ENCODE data around the gene ADAD1.
"Not testable (repeated sequence)": the region's sequence is repeated elsewhere in the genome, so short reads cannot be mapped to it uniquely, and the experiment has no call there.

The ADAD1 gene

GRCh38 chr4:122378711-122379110 lies at the start of gene ADAD1:
ADAD1 (plus strand) TSS chr4:122379011; CDS start chr4:122380070, 1,059 bp downstream.
- DNase-seq (ENCODE audit: extremely low spot score, insufficient read length, low read depth): no peak
- no peak for FAIRE-seq

- DNase-seq (ENCODE audit: extremely low spot score, insufficient read length, low read depth) (no peak), FAIRE-seq (no peak)
Measured at GRCh38 chr4:122329876-122330565, 48.8 kb upstream of the ADAD1 start.

DNA sequence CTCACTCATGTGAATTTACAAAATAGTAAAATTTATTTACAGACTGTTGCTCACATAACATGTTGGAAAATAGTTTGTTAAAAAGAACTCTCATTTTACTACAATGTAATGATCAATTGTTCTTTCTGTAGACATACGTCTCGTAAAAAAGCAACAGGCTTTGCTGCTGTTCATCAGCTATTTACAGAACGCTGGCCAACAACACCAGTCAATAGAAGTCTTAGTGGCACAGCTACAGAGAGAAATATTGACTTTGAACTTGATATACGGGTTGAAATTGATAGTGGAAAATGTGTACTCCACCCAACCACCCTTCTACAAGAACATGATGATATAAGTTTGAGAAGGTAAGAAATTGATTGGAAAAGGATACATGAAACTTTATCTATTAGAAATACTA lies 47.6 kb upstream of the ADAD1 start:
- FAIRE-seq (no peak), DNase-seq (ENCODE audit: extremely low spot score, insufficient read length, low read depth) (no peak)

- FAIRE-seq (no peak), DNase-seq (ENCODE audit: extremely low spot score, insufficient read length, low read depth) (no peak)
Measured at GRCh38 chr4:122334828-122335227, 44.0 kb upstream of the ADAD1 start.

GRCh38 chr4:122341886-122342285 lies 36.9 kb upstream of the ADAD1 start:
- FAIRE-seq (no peak), DNase-seq (ENCODE audit: extremely low spot score, insufficient read length, low read depth) (no peak)

DNA sequence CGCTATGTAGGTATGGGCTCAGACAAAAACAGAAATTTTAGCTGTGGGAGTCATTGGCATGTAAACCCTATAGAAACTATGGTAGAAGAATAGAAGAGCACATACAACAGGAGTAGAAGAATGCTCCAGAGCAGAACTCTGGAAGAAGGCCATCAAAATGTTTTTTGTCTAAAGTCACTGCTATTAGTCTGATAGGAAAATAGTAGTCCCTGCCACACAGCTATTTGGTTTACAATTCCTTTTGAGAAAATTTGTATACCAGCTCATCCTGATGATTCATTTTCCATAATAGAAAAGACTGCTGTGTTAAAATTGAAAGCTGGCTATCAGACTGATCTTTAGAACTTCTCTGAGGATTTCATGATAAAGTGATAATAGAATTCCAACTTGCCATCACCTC lies 32.8 kb upstream of the ADAD1 start:
- no peak for DNase-seq (ENCODE audit: extremely low spot score, insufficient read length, low read depth)
- FAIRE-seq: no peak

- no peak for FAIRE-seq
Measured at GRCh38 chr4:122346503-122346902, 32.3 kb upstream of the ADAD1 start.

DNA sequence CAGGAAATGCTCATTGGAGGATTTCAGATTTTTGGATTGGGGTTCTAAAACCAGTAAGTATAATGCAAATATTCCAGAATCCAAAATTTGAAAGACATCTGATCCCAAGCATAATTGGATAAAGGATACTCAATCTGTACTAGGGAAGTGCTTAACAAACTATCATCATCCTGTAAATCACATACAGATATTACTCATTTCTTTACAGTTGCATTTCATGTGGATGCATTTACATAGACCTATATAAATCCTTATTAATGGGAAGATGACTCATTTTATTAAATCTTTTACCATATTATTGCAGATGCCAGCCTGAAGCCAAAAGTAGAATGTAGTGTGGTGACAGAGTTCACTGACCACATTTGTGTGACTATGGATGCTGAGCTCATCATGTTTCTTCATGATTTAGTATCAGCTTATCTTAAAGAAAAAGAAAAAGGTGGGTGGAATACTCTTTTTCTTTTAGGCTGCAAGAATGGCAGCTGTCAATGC lies 22.4 kb upstream of the ADAD1 start:
- no peak for FAIRE-seq
- DNase-seq (ENCODE audit: extremely low spot score, insufficient read length, low read depth): no peak

More at GRCh38 chr4:122346503-122346902, 32.3 kb upstream of the ADAD1 start:
- no peak for DNase-seq (ENCODE audit: extremely low spot score, insufficient read length, low read depth)

DNA sequence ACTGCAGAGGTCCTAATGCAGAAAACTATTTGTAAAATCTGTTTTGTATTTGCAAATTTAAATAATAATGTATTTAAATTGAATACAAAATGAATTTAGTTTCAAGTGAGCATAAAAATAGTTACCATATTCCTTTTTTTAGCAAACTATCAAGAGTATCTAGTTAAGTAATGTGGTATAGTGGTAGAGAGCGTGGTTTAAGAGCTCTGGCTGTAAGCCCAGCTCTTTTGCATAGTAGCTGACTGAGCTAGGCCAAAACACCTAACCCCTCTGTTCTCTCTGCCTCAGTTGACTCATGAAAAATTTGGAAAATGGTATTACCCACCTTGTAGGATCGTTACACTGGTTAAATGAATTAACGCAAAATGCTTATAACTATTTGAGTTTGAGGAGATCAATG lies 18.1 kb upstream of the ADAD1 start:
- DNase-seq (ENCODE audit: extremely low spot score, insufficient read length, low read depth) (no peak), FAIRE-seq (no peak)

- no peak for FAIRE-seq
- no peak for DNase-seq (ENCODE audit: extremely low spot score, insufficient read length, low read depth)
Measured at GRCh38 chr4:122364700-122365404, 14.0 kb upstream of the ADAD1 start.

GRCh38 chr4:122368786-122369185 lies 10.0 kb upstream of the ADAD1 start:
- DNase-seq (ENCODE audit: extremely low spot score, insufficient read length, low read depth); FAIRE-seq: not testable (repeated sequence)

GRCh38 chr4:122377352-122377751 lies 1.5 kb upstream of the ADAD1 start:
- FAIRE-seq: no peak
- no peak for DNase-seq (ENCODE audit: extremely low spot score, insufficient read length, low read depth)

GRCh38 chr4:122379239-122379638 lies 428 bp downstream of the ADAD1 start:
- no peak for DNase-seq (ENCODE audit: extremely low spot score, insufficient read length, low read depth)
- FAIRE-seq: no peak

DNA sequence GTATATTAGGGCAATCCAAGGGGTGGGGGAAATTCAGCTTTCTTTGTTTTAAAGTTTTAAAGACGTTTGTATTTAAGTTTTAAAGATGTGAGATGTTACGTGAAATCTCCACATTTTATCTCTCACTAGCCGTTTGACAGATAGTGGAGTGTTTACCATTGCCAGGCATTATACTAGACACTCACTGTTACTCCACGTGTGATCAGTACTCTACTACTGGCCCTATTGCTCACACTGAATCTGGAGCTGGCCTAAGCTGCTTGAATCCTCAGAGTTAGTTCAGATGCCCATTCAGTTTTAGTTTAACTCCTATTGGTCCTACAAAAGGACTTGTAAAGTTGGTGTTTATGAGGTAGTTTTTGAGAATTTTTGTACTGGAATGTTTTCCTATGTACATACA lies 4.5 kb downstream of the ADAD1 start:
- no peak for DNase-seq (ENCODE audit: extremely low spot score, insufficient read length, low read depth)
- FAIRE-seq: no peak

- DNase-seq (ENCODE audit: extremely low spot score, insufficient read length, low read depth) (no peak), FAIRE-seq (no peak)
Measured at GRCh38 chr4:122384245-122384644, 5.4 kb downstream of the ADAD1 start.

- DNase-seq (ENCODE audit: extremely low spot score, insufficient read length, low read depth) (no peak), FAIRE-seq (no peak)
Measured at GRCh38 chr4:122393276-122393675, 14.5 kb downstream of the ADAD1 start.

DNA sequence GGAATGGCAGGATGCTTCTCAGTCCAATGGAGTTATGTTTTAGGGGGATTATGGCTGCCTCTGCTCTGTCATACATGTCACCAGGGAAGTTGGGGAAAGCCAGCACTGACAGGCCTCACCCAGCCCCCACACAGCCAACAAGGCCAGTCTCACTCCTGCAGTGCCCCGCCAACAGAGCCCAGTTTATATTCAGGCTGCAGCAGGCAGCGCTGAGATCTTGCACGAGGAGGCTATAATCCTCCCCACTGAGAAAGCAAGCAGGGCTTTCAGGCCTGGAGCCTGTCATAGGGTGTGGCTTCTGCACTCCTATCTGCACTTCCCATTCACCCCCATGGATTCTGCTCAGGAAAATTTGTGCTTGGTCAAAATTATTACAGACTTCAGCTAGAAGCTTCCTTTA lies 25.1 kb downstream of the ADAD1 start:
- FAIRE-seq: no peak
- no peak for DNase-seq (ENCODE audit: extremely low spot score, insufficient read length, low read depth)

DNA sequence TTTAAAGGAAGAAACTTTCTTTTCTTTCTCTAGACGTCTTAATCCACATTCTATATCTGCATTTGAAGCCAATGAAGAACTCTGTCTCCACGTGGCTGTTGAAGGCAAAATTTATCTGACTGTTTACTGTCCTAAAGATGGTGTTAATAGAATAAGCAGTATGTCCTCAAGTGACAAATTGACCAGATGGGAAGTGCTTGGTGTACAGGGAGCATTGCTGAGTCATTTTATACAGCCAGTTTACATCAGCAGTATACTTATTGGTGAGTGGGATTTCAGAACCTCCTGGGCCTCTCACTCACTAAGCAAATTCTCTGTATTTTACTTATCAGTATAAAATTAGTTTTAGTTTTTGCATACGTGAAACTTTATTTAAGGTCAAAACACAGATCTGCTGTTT lies 33.7 kb downstream of the ADAD1 start:
- FAIRE-seq (no peak), DNase-seq (ENCODE audit: extremely low spot score, insufficient read length, low read depth) (no peak)

GRCh38 chr4:122423246-122423645 lies 44.4 kb downstream of the ADAD1 start:
- DNase-seq (ENCODE audit: extremely low spot score, insufficient read length, low read depth) (no peak), FAIRE-seq (no peak)

GRCh38 chr4:122431351-122431750 lies 52.5 kb downstream of the ADAD1 start:
- DNase-seq (ENCODE audit: extremely low spot score, insufficient read length, low read depth) (no peak), FAIRE-seq (no peak)

GRCh38 chr4:122434285-122434684 lies 55.5 kb downstream of the ADAD1 start:
- FAIRE-seq (no peak), DNase-seq (ENCODE audit: extremely low spot score, insufficient read length, low read depth) (no peak)

DNA sequence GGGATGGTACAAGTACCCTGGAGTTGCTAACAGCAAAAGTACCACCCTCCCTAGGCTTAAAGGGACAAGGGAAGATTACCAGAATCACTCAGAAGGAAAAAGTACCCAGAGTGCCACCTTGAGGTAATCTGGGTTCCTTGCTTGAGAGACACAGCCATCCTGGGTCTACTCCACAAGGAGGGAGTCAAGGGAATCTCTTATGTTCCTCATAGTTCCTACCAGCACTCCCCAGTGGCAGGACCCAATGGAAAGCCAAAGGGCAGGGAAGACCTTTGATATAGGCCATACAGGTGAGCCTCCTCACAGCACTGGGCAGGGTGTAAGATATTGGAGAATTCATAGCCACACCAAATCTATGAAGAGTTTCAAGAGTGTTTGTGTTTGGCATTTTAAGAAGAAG lies 72.0 kb downstream of the ADAD1 start:
- no peak for DNase-seq (ENCODE audit: extremely low spot score, insufficient read length, low read depth)
- FAIRE-seq: no peak
